Activated CD4-positive, alpha-beta T cell treated with anti-CD3 and anti-CD28 coated beads for 48 hours (primary cell): ENCODE measurements around the gene TMEM100.

Experiments
- DNase-seq: peaks from one replicate; pipeline ENCODE4 v3.0.0-alpha.2; 2020

TMEM100 gene

DNA sequence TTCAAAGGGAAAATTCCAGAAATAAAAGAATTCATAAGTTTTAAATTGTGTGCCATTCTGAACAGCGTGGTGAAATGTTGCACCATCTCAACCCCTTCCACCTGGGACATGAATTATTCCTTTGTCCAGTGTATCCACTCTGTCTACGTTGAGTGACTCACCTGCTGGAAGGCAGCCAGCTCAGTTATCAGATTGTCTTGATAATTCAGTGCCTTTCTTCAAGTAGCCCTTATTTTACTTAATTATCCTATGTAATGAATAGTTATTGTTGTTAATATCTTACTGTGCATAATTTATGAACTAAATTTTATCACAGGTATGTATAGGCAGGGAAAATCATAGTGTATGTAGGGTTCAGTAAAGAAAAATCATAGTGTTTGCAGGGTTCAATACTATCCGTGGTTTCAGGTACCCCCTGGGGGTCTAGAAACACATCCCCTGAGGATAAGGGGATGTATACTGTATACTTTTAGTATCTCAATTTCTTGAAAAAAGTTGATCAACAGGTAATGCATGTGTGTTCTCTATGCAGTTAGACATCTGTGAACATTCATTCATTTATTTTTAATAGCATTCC lies 20.5 kb upstream of the TMEM100 start:
- DNase-seq: peak; percentile 8

DNA sequence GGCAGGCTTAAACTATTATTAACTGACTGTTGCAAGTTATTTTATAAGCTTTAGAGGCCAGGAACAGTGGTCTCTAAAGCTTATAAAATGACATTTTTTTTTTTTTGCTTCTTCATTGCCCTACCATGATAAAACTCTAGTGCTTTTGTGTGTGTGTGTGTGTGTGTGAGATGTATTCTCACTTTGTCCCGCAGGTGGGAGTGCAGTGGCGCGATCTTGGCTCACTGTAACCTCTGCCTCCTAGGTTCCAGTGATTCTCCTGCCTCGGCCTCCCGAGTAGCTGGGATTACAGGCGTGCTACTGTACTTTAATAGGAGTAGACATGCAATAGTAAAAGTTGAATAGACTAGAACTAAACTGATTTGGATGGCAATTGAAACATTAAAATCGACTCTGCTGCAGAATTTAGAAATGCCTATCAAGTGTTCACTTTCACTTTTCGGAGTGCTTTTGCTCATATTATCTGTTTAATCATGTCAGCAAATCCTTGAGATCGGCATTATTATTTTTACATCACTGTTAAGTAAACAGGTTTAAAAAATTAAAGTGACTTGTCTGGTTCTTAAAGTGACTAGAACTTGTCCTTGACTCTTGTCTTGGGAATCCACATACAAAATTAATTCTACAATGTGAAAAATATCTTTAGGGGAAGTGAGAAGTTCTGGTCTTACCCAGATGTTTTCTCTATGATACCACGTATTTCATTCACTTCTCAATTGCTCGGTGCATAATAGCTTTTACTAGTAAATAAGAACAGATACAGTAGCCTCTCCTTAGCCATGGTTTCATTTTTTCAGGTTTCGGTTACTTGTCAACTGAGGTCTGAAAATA lies 19.8 kb upstream of the TMEM100 start:
- DNase-seq: no peak

DNA sequence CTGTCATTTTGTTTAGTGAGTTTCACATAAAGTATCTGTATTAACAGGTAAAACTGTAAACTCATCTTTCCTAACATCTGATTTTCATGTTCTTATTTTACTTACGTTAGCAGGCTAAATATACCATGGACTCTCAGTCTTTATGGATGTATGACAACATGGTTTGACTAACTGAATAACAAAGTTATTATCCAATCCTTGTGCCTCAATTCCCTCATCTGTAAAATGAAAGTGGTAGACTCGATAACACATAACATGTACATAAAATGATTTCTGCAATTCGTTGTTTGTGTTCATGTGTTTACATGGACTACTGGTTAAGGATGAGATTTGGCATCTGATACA lies 18.7 kb upstream of the TMEM100 start:
- no peak for DNase-seq

DNA sequence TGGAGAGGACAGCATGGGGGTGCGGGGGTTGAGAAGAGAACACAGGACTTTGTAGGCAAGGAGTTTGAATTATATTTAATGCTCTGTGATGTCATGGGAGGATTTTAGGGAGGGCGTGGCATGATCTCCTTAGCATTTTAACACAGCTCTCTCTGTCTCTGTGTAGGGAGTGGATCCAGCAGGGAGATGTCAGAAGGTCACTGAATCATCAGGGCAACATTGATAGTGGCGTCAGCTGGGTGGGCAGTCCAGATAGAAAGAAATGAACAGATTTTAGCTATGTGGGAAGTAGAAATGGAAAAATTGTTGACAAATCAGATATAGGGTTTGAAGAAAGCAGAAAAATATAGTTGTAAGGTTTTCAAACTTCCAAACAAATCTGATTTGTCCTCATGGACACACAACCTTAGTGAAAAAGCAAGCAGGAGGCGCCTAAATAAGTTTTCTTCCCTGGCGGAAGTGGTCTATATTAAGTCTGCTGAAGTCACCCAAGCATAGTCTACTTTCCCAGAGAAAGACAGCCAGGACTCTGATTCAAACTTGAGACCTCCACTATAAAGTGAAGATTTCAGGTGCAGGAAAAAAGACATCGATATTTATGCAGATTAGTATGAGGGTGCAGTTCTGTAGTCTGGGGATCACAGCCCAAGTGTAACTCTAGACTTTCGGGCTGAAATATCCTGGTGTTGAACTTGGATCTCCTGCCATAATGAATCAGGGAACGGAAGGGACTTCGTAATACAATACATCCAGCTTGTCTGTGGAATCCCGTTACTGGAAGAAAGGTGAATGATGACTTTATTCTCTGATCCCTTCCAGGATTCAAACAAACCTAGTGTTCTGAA lies 18.1 kb upstream of the TMEM100 start:
- DNase-seq: no peak

DNA sequence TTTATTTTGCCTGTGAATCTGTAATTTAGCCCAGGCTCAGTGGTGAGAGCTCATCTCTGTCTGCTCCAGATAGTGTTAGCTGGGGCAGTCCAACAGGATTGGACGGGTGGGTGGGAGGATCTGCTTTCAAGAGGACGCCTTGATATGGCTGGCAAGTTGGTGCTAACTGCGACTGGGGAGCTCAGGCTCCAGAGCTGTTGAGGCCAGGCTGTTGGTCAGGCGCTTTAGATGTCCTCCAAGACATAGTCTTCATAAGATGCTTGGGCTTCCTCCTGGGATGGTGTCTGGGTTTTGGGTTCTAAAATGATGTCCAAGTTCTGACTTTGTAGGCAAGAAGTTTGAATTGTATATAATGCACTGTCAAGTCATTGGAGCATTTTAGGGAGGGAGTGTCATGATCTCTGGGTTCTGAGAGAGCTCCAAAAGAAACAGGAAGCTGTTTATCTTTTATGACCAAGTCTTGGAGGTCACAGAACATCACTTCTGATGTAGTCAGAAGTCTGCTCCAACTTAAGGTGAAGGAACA lies 15.4 kb upstream of the TMEM100 start:
- DNase-seq: no peak

DNA sequence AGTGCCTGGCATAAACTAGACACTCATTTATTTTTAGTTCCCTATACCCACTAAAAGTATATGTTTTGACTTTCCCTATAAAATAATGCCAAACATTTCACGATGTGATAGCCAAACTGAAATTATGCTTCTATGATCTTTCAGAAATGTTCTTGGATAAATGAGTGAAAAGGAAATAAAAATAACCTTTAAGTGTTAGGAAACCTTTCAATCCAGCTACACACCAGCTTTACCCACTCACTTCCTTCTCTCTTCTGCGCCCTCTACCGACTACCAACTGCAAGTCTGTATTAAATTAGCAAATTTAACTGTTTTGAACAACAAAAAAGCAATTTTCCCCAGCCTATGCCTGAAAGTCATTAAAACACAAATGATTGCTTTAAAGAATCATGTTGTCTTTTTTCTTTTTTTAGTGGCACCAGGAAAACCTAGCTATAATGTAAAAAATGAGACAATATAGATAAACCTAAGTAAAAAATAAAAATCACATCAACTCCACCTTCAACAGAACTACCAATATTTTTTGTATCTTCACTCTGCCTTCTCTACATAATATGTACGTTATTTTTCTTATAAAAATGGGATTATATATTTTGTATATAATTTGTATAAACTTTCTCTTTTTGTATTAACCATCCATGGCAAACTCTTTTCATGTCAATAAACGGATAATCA lies 13.2 kb upstream of the TMEM100 start:
- DNase-seq: peak; percentile 50

DNA sequence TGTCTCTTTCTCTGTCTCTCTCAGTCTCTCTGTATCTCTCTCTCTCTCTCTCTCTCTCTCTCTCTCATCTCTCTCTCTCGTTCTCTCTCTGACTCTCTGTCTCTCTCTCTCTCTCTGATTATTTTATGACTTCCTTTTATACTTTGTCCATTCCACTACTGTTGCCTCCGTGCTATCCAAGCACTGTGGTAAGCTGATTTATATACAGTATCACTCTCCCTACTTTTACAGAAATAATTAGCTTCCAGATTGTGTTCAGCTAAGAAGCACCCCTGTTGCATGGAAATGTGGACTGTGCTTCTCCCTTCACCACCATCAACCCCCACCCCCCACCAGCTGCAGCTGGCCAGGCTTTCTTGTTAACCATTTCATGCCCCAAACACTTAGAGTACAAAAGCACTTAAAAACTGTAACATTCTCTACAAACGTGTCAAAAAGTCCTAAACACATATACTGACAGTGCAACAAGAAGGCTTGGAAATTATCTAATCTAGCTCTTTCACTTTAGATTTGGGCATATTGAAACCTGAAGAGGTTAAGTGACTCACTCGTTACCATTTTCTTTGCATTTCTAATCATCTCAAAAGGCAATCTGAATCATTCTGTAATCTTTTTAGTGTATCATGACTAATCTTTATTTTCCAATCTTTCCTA lies 11.6 kb upstream of the TMEM100 start:
- DNase-seq: no peak

DNA sequence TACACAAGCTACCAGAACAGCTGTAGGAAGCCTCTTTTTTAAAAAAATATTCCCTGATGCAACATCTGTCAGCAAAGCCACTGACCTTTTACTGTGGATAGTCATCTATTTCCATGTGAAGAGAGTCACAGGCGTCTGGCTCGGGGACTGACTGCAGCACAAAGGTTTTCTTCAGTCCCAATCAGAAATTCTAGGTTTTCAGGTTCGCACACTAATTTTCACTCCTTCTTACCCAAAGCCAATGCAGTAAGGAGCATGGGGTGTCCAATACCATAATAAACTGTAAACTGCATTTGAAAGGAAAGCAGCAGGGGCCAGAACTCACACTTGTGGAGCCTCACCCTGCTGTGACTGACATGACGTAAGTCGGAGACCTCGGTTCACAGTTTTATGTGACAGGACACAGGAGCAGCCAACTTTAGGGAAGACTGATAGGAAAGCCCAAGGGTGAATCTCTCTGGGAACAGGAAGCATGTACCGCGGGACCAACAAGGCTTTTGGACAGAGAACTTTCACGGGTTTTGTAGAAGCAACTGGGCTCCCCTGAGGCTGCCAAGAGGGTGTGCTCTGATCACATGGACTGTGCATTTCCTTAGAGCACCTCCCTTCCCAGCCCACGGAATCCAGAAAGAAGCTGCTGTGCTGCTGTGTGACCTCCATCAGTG lies 9.1 kb upstream of the TMEM100 start:
- DNase-seq: no peak

DNA sequence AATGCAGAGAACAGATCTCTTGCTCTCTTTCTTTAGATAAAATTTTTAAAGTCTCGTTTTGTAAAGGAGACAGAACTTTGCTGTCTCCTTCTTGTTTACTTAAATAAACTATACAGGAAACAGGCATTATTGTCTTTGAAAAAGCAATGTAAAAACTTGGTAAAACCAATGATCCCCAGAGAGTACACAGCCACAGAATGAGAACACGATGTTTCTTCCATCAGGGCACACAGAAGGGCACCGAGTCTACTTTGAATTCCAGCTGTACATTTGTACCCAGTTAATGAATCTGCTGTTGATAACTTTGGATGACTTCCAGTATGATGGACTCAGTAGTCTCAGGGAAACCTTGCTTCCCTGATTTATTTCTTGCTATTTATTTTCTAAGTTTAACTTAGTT lies 8.1 kb upstream of the TMEM100 start:
- DNase-seq: no peak

DNA sequence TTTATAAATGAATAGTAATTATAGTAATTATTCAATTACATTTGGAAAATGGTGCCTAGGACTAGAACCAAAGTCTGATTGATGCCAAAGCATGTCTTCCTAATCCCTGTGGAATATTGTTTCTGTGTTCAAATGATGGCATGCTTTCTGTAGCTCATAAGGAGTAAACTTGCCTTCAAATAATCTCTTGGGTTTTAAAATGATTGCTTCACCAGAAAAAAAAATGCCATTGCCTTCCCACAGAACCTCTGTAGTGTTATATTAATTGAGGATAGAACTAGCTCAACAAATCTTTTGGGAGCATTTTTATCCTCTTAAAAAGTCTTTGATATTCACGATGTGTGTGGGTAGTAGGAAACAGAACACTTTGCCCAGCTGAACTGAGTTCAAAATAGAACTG lies 7.7 kb upstream of the TMEM100 start:
- DNase-seq: no peak

DNA sequence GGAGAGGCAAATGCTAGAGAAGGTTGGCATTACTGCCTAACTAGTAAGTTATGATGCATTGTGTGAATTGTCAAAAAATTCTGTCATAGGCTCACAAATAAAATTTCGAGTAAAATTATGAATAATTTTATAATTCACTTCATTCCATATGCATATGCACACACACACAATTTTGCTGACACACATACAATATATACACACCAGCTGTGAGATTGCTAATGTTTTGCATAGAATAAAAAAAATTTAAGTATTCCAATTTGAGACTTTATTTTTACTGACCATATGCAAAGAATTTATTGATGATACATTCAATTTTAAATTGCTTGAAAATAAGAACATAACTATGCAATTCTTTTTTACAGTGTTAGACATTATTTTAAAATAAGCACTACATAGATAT lies 6.8 kb upstream of the TMEM100 start:
- no peak for DNase-seq

DNA sequence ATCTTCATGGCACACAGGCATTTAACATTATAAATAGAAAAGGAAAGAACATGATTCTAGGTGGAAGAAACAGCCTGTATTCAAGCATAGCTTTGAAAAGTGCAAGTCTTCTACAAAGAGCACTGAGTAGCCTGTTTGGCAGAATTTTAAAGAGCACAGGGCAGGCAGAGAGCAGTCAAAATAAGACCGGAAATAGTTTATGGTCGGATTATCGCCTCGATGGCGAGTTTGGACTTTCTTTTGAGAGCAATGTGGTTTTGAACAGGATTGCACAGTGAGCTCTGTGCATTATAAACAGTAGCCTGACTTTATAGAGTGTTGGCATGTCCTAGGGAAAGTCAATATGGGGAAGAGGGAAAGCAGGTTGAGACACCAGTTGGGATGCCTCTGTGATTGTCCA lies 6.2 kb upstream of the TMEM100 start:
- DNase-seq: no peak

DNA sequence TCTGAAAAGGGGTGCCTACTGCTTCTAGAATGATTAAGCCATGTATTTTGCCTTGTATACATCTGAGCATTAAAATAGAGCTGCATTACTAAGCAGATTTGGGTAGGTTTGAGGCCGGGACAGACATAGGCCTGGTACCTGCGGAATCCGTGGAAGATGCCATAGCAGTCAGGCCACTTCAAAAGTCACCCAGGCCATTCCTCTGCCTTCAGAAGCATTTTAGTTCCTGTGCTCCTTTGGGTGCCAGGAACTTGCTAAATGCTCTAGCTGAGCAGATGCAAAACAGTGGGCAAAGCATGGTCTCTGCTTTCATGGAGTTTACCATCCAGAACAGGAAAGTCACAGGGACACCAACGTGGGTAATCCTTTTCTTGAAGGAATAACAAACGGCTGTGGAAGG lies 5.7 kb upstream of the TMEM100 start:
- DNase-seq: no peak

DNA sequence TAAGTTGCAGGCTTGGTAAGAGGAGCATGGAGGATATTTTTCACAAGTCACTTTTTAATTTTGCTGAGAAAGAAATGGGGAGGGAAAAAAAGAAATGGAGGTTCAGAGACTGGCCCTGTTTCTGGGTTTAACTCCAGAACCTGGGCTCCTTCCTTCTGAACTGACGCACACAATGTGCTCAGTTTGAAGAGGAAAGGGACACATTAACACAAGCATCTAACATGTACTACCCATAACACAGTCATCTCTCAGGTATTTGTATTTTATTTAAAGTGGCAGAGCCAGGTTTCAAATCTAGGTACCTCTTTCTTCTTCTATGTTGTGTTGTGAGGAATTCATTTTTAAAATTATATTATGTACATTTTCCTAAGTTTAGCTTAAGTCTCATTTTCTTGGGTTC lies 5.3 kb upstream of the TMEM100 start:
- DNase-seq: no peak

DNA sequence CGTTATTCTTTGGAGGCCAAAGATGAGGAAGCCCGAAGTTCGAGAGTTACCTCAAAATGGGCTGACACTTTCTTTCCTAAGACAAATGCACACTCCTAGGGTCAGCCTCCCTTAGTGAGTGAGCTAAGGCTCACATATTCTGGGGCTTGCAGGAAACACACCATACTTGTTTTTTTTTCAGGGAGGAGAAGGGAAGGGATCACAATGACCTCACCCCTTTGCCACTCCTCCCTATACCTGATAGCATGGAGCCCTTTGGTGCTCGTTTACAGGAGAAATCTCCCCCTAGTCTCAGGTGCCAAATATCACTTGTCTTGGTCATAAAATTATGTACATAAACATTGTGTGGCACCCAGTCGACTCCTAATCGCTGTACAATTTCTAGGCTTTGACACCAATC lies 4.6 kb upstream of the TMEM100 start:
- DNase-seq: no peak

DNA sequence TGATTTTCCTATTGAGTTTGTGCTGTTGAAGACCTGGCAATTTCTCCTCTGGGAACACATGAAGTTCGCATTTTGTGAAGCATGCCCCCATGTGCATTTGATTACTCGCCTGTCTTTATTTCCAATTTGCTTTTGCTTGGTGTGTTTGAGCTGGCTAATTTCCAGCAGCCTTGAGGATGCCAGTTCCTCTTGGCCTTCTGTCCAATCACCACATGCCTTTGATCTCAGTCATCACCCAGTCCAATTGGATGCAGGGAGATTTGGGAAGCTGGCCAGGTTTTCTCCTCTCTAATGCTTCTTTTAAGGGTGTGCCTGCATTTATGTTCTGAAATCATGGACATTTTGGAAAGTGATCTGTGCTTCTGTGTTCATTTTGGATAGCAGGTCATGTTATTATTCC lies 3.8 kb upstream of the TMEM100 start:
- no peak for DNase-seq

DNA sequence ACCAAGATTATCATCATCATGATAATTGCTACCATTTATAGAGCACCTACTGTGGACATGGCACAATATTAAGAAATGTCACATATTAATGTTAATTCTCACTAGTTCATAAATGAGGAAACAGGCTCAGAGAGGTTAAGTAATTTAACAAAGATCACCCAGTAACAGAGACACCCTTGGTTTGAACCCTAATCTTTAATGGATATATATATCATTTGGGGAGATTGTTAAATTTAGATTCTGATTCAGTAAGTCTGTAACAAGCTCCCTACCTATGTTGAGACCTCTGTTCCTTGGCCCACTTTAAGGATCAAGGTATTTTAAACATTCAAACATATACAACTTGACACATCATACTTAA lies 804 bp upstream of the TMEM100 start:
- no peak for DNase-seq

DNA sequence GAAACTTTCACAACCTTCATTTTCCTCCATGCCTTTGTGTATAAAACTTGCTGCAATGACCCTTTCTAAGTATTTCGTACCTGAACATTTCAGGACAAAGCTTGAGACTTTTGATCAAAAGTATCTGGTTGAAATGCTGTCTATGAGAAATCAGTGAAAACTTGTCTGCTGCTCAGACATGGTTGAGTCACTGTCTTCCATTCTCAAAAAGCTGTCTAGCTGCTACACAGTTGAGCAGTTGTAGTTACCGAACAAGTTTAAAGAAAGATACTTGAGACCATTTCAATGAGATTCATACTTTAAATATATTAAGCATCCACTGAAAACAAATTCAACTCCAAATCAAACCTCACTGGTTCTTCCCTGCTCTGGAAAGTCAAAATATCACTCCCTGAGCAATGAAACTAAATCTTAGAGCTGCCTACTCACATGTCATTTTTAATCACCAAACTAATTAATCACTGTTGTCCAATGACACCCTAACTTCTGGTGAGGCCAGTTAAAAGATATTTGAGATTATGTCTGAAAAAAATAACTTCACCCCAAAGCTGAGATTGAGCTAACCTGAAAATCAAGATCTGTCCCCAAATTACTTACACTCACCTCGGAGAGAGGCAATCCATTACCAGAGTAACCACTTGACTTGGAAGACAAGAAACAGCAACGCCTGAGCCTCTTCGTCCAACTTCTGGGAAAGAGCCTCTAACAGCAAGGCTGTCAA lies 488 bp downstream of the TMEM100 start:
- DNase-seq: no peak

DNA sequence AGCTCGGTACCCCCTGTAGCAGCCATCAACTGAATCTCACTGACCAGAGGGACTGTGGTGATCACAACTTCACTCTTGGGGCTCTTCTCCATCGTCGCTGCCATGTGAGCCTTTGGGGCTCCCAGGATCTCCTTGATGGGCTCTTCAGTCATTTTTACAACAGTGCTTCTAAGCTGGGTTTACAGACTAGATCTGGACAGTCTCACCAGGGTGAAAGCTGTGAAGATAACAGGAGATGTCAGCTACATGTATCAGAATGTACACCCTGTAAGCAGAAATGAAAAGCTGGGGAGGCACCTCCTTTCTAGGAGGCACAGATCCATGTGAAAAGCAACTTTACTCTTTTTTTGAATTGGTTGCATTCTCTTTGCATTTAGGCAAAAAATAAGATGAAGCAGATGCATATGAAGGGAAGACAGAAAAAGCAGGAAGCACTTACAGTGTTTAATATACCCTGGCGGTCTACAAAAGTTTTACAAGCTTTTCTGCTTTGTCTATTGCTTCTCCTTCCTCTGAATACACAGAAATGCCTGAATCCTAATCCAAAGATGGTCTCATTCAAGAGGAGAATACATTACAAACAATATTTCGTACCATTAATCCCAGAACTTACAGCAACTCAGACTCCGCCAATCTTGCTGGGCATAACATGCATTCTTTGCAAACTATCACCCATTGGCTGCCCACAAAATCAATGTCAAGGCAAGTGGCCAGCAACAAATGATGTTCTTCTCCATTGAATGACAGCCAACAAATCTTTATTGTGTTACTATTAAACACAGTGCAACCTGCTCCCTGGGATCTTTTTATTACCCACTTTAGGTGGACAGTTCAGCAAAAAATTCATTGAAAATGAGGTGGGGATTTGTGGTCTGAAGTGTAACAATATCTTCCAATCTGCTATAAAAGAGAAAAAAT lies 1.5 kb downstream of the TMEM100 start:
- DNase-seq: no peak
